ENCODE data around the gene KCNQ4.

Gene KCNQ4

GRCh38 chr1:40783001-40783905 is at the start of gene KCNQ4:
KCNQ4 (plus strand) TSS chr1:40783787; CDS start chr1:40784094, 307 bp downstream.
- no peak for DNase-seq

- DNase-seq = no peak
Measured at GRCh38 chr1:40734882-40735628, 48.5 kb upstream of the KCNQ4 start.

- DNase-seq = no peak
Measured at GRCh38 chr1:40736085-40736531, 47.5 kb upstream of the KCNQ4 start.

GRCh38 chr1:40738831-40739230 is 44.8 kb upstream of the KCNQ4 start:
- DNase-seq = no peak

- no peak for DNase-seq
Measured at GRCh38 chr1:40739455-40740008, 44.1 kb upstream of the KCNQ4 start.

- DNase-seq = no peak
Measured at GRCh38 chr1:40740039-40740996, 43.3 kb upstream of the KCNQ4 start.

GRCh38 chr1:40740997-40741736 is 42.4 kb upstream of the KCNQ4 start:
- DNase-seq = no peak

GRCh38 chr1:40742363-40743061 is 41.1 kb upstream of the KCNQ4 start:
- no peak for DNase-seq

- DNase-seq = no peak
Measured at GRCh38 chr1:40743452-40743851, 40.1 kb upstream of the KCNQ4 start.

- DNase-seq = no peak
Measured at GRCh38 chr1:40743860-40744259, 39.7 kb upstream of the KCNQ4 start.

GRCh38 chr1:40745176-40745575 is 38.4 kb upstream of the KCNQ4 start:
- DNase-seq = no peak

GRCh38 chr1:40746344-40747090 is 37.1 kb upstream of the KCNQ4 start:
- DNase-seq = no peak

- DNase-seq = no peak
Measured at GRCh38 chr1:40748841-40749718, 34.5 kb upstream of the KCNQ4 start.

GRCh38 chr1:40749817-40750216 is 33.8 kb upstream of the KCNQ4 start:
- DNase-seq = no peak

GRCh38 chr1:40750451-40750908 is 33.1 kb upstream of the KCNQ4 start:
- DNase-seq = no peak

- no peak for DNase-seq
Measured at GRCh38 chr1:40751802-40752201, 31.8 kb upstream of the KCNQ4 start.

- no peak for DNase-seq
Measured at GRCh38 chr1:40753142-40753882, 30.3 kb upstream of the KCNQ4 start.

- DNase-seq = no peak
Measured at GRCh38 chr1:40754201-40754600, 29.4 kb upstream of the KCNQ4 start.

Data from CD4-positive, alpha-beta T cell treated with Interleukin-21 for 1 hour (primary cell).